ENCODE measurements around the gene ARAP3.
"Not testable (repeated sequence)": the region's sequence is repeated elsewhere in the genome, so short reads cannot be mapped to it uniquely, and the experiment has no call there.

The ARAP3 gene

GRCh38 chr5:141681695-141682641 is at the start of gene ARAP3:
Gene ARAP3, minus strand, starts transcription at chr5:141682230. Its CDS starts 1,744 bp downstream, at chr5:141680486.
- peak within 1 kb of the TSS; percentile 76 for H3K9ac ChIP-seq (ENCODE audit: low read depth, low read length)
- H3K4me1 ChIP-seq (ENCODE audit: control insufficient read depth, insufficient read depth, low read length) = peaks cover 14% of the 10 kb centered on the region
- no peaks in the 10 kb centered on the region for H3K9me3 ChIP-seq (ENCODE audit: control insufficient read depth, insufficient read depth, low read length)
- H3K4me3 ChIP-seq (ENCODE audit: low read depth, low read length) = peak within 1 kb of the TSS; percentile 81
- no peaks in the 10 kb centered on the region for H3K27me3 ChIP-seq (ENCODE audit: control insufficient read depth, insufficient read depth, low read length)
- peaks cover 14% of the 10 kb centered on the region for H3K36me3 ChIP-seq (ENCODE audit: control insufficient read depth, insufficient read depth, low read length)

DNA sequence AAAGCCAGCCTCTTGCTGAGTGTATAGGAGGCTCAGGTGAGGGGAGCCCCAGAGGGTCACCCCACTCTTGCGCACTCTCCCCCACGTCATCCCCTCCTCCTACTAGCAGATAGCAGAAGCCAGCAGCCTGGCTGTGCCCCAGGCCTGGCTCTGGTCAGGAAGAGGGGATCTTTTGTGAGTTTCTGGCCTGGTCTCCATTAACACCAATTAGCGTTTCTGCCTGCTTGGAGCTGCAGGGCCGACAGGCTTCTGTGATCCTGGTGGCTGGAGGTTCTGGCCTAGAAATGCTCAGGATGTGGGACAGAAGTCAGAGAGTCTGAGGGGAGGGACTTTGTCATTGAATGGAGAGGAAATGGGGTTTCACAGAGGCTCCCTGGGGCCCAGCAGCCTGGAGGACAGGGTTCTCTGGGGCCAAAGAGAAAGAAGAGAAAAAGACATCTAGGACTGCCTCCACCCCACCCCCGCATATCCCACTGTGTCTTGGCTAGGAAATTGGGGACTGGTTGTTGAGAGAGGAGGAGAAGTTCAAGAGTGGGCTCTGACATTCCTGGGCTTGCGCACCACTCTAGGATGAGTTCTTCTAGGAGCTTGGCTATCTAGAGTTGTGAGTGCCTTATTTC is 47.5 kb upstream of the ARAP3 start:
- Histone ChIP-seq H3K9ac (ENCODE audit: low read depth, low read length) (peak overlapping the region; percentile 28), H3K9me3 (ENCODE audit: control insufficient read depth, insufficient read depth, low read length) (no peaks in the 10 kb centered on the region), H3K36me3 (ENCODE audit: control insufficient read depth, insufficient read depth, low read length) (no peaks in the 10 kb centered on the region), H3K4me3 (ENCODE audit: low read depth, low read length) (no peak overlapping the region), H3K4me1 (ENCODE audit: control insufficient read depth, insufficient read depth, low read length) (peaks cover 14% of the 10 kb centered on the region), H3K27me3 (ENCODE audit: control insufficient read depth, insufficient read depth, low read length) (no peaks in the 10 kb centered on the region)

DNA sequence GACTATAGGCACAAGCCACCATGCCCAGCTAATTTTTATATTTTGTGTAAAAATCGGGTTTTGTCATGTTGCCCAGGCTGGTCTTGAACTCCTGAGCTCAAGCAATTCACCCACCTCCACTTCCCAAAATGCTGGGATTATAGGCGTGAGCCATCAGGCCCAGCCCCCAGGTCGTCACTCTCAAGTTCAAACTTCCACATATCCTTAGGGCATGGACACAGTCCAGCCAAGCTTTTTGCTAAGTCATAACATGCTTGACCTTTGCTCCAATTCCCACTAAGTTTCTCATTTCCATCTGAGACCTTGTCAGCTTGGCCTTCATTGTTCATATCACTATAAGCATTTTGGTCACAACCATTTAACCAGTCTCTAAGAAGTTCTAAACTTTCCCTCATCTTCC is 43.9 kb upstream of the ARAP3 start:
- H3K9ac ChIP-seq (ENCODE audit: low read depth, low read length) = no peak overlapping the region

GRCh38 chr5:141725174-141725573 is 43.1 kb upstream of the ARAP3 start:
- H3K27me3 ChIP-seq (ENCODE audit: control insufficient read depth, insufficient read depth, low read length); H3K36me3 ChIP-seq (ENCODE audit: control insufficient read depth, insufficient read depth, low read length); H3K9ac ChIP-seq (ENCODE audit: low read depth, low read length); H3K4me3 ChIP-seq (ENCODE audit: low read depth, low read length); H3K9me3 ChIP-seq (ENCODE audit: control insufficient read depth, insufficient read depth, low read length): not testable (repeated sequence)
- peaks cover 14% of the 10 kb centered on the region for H3K4me1 ChIP-seq (ENCODE audit: control insufficient read depth, insufficient read depth, low read length)

More for the DNA sequence above, 43.9 kb upstream of the ARAP3 start:
- Histone ChIP-seq H3K4me1 (ENCODE audit: control insufficient read depth, insufficient read depth, low read length) (peaks cover 14% of the 10 kb centered on the region), H3K4me3 (ENCODE audit: low read depth, low read length) (no peak overlapping the region), H3K36me3 (ENCODE audit: control insufficient read depth, insufficient read depth, low read length) (no peaks in the 10 kb centered on the region), H3K9me3 (ENCODE audit: control insufficient read depth, insufficient read depth, low read length) (no peaks in the 10 kb centered on the region), H3K27me3 (ENCODE audit: control insufficient read depth, insufficient read depth, low read length) (no peaks in the 10 kb centered on the region)

DNA sequence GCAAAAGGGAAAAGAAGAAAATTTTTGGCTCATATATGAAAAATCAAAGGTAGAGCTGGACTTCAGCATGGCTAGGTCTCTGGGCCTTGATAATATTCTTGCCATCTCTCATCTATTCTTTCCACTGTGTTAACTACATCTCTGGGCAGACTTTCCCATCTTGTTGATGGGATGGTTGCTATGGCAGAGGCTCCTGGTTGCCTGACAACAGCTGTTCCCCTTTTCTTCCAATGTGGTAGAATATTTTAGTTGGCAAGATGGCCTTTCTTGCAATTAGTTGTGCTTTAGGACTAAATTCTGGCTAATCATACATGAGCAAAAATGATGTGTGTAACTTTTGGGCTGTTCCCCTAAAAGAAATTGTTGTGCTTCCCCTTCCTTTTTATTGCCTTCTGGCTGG is 40.2 kb upstream of the ARAP3 start:
- H3K4me3 ChIP-seq (ENCODE audit: low read depth, low read length) = no peak overlapping the region
- no peaks in the 10 kb centered on the region for H3K36me3 ChIP-seq (ENCODE audit: control insufficient read depth, insufficient read depth, low read length)
- no peak overlapping the region for H3K9ac ChIP-seq (ENCODE audit: low read depth, low read length)
- no peaks in the 10 kb centered on the region for H3K9me3 ChIP-seq (ENCODE audit: control insufficient read depth, insufficient read depth, low read length)
- no peaks in the 10 kb centered on the region for H3K27me3 ChIP-seq (ENCODE audit: control insufficient read depth, insufficient read depth, low read length)
- peaks cover 6% of the 10 kb centered on the region for H3K4me1 ChIP-seq (ENCODE audit: control insufficient read depth, insufficient read depth, low read length)

DNA sequence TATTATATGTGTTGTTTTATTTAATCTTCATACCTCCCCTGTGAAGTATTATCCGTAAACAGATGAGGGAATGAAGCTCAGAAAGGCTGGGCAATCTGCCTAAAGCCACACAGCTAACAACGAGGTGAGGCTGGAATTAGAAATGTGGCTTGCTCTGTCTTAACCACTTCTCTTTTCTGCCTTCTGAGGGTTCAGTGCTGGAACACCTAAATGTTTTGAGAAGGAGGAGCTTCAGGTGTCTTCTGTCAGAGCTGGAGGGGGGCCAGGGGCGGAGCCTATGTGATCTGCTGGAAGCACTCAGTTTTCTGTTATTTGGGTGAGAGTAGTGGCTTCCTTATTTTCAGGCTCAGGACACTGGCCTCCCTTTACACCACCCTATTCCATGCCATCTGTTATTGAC is 35.0 kb upstream of the ARAP3 start:
- H3K36me3 ChIP-seq (ENCODE audit: control insufficient read depth, insufficient read depth, low read length) = no peaks in the 10 kb centered on the region
- no peaks in the 10 kb centered on the region for H3K9me3 ChIP-seq (ENCODE audit: control insufficient read depth, insufficient read depth, low read length)
- peaks cover 12% of the 10 kb centered on the region for H3K4me1 ChIP-seq (ENCODE audit: control insufficient read depth, insufficient read depth, low read length)
- H3K27me3 ChIP-seq (ENCODE audit: control insufficient read depth, insufficient read depth, low read length) = no peaks in the 10 kb centered on the region
- H3K9ac ChIP-seq (ENCODE audit: low read depth, low read length) = no peak overlapping the region
- H3K4me3 ChIP-seq (ENCODE audit: low read depth, low read length) = no peak overlapping the region

DNA sequence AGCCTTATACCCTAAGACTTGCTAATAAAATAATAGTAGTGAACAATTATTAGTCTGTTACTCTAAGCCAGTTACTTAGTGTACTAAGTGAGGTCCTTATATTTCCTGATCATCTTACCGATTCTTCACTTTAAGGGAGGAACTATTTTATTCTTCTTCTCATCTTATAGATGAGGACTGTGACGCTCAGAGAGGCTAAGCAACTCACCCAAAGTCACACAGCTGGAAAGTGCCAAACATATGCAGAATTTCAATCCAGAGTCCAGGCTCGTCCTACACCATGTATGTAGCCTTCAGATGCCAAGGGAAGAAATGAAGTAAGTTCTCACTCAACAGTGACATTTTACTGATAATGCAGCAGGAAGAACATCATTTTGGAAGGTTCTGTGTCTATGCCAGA is 34.4 kb upstream of the ARAP3 start:
- Histone ChIP-seq H3K9ac (ENCODE audit: low read depth, low read length) (no peak overlapping the region), H3K4me3 (ENCODE audit: low read depth, low read length) (no peak overlapping the region), H3K36me3 (ENCODE audit: control insufficient read depth, insufficient read depth, low read length) (no peaks in the 10 kb centered on the region), H3K27me3 (ENCODE audit: control insufficient read depth, insufficient read depth, low read length) (no peaks in the 10 kb centered on the region), H3K4me1 (ENCODE audit: control insufficient read depth, insufficient read depth, low read length) (peaks cover 12% of the 10 kb centered on the region), H3K9me3 (ENCODE audit: control insufficient read depth, insufficient read depth, low read length) (no peaks in the 10 kb centered on the region)

DNA sequence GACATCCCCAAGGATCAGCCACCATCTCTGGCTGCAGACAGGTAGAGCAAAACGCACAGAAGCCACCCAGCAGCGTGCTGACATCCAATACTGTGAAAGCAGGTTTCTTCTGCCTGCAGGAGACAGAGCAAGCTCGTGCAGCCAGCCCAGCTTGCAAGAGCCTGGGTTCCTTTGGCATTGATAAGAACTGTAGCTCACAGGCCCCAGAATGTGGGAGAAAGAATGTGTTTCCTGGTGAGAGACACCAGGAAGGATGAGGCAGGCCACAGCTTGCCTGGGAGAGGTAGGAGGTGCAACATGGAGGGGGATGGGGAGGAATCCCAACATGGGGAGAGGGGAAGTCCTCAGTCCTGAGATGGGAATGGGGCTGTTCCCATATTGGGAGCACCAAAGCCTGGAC is 34.0 kb upstream of the ARAP3 start:
- Histone ChIP-seq H3K27me3 (ENCODE audit: control insufficient read depth, insufficient read depth, low read length) (no peaks in the 10 kb centered on the region), H3K9me3 (ENCODE audit: control insufficient read depth, insufficient read depth, low read length) (no peaks in the 10 kb centered on the region), H3K9ac (ENCODE audit: low read depth, low read length) (no peak overlapping the region), H3K4me3 (ENCODE audit: low read depth, low read length) (no peak overlapping the region), H3K4me1 (ENCODE audit: control insufficient read depth, insufficient read depth, low read length) (peaks cover 12% of the 10 kb centered on the region), H3K36me3 (ENCODE audit: control insufficient read depth, insufficient read depth, low read length) (no peaks in the 10 kb centered on the region)

- Histone ChIP-seq H3K36me3 (ENCODE audit: control insufficient read depth, insufficient read depth, low read length) (no peaks in the 10 kb centered on the region), H3K9ac (ENCODE audit: low read depth, low read length) (no peak overlapping the region), H3K4me3 (ENCODE audit: low read depth, low read length) (no peak overlapping the region), H3K27me3 (ENCODE audit: control insufficient read depth, insufficient read depth, low read length) (no peaks in the 10 kb centered on the region), H3K9me3 (ENCODE audit: control insufficient read depth, insufficient read depth, low read length) (no peaks in the 10 kb centered on the region), H3K4me1 (ENCODE audit: control insufficient read depth, insufficient read depth, low read length) (peaks cover 12% of the 10 kb centered on the region)
Measured at GRCh38 chr5:141715346-141715905, 33.4 kb upstream of the ARAP3 start.

- no peaks in the 10 kb centered on the region for H3K27me3 ChIP-seq (ENCODE audit: control insufficient read depth, insufficient read depth, low read length)
- no peaks in the 10 kb centered on the region for H3K36me3 ChIP-seq (ENCODE audit: control insufficient read depth, insufficient read depth, low read length)
- no peaks in the 10 kb centered on the region for H3K9me3 ChIP-seq (ENCODE audit: control insufficient read depth, insufficient read depth, low read length)
- H3K4me1 ChIP-seq (ENCODE audit: control insufficient read depth, insufficient read depth, low read length) = peaks cover 12% of the 10 kb centered on the region
- no peak overlapping the region for H3K9ac ChIP-seq (ENCODE audit: low read depth, low read length)
- H3K4me3 ChIP-seq (ENCODE audit: low read depth, low read length) = no peak overlapping the region
Measured at GRCh38 chr5:141714542-141715310, 32.7 kb upstream of the ARAP3 start.

DNA sequence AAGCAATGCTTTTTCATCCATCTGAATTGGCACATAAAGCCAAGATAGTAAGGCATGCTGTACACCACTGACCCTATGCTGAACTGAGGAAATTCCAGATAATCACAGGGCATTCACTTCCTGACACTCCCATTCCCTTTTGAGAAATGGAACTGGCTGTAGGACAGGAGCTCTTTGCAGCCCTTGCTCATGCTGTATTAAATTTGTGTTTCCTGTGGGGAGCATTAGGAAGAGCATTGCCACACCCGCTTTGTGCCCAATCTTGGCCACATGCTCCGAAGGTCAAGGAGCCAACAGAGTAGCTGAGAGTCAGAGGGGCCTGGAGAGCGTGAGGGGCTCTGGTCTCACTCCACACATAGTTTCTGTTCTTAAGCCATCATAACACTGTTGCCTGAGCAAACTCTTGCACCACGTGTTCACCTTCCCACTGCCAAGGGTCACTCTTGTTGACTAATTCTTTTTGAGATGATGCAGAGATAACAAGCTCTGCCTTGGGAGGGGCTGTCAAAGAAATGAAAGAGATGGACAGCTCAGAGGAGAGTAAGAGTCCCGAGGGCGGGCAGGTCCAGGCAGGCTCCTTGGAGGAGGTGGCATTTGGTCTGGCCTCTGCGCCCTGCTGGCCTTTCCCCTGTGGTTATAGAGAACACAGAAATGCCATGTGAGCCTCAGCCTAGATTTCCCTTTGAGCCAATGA is 31.7 kb upstream of the ARAP3 start:
- Histone ChIP-seq H3K36me3 (ENCODE audit: control insufficient read depth, insufficient read depth, low read length) (no peaks in the 10 kb centered on the region), H3K9ac (ENCODE audit: low read depth, low read length) (no peak overlapping the region), H3K4me3 (ENCODE audit: low read depth, low read length) (no peak overlapping the region), H3K9me3 (ENCODE audit: control insufficient read depth, insufficient read depth, low read length) (no peaks in the 10 kb centered on the region), H3K27me3 (ENCODE audit: control insufficient read depth, insufficient read depth, low read length) (no peaks in the 10 kb centered on the region), H3K4me1 (ENCODE audit: control insufficient read depth, insufficient read depth, low read length) (peaks cover 10% of the 10 kb centered on the region)
